Activated CD4-positive, alpha-beta T cell treated with anti-CD3 and anti-CD28 coated beads for 24 hours (primary cell): ENCODE measurements around the gene HSPA13.
"Not testable (repeated sequence)": the region's sequence is repeated elsewhere in the genome, so short reads cannot be mapped to it uniquely, and the experiment has no call there.

Experiments
- DNase-seq, 2 donors: peaks; one replicate each; pipeline ENCODE4 v3.0.0-alpha.2; 2020; ENCODE audit warnings: low read depth in 2 of 2

Gene HSPA13, protein sequence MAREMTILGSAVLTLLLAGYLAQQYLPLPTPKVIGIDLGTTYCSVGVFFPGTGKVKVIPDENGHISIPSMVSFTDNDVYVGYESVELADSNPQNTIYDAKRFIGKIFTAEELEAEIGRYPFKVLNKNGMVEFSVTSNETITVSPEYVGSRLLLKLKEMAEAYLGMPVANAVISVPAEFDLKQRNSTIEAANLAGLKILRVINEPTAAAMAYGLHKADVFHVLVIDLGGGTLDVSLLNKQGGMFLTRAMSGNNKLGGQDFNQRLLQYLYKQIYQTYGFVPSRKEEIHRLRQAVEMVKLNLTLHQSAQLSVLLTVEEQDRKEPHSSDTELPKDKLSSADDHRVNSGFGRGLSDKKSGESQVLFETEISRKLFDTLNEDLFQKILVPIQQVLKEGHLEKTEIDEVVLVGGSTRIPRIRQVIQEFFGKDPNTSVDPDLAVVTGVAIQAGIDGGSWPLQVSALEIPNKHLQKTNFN

GRCh38 chr21:14382835-14383595 lies at the start of gene HSPA13:
TSS of gene HSPA13 (minus strand) at chr21:14383146. CDS start at chr21:14383119, 27 bp downstream.
- peak; percentile 96 to 97 for DNase-seq

DNA sequence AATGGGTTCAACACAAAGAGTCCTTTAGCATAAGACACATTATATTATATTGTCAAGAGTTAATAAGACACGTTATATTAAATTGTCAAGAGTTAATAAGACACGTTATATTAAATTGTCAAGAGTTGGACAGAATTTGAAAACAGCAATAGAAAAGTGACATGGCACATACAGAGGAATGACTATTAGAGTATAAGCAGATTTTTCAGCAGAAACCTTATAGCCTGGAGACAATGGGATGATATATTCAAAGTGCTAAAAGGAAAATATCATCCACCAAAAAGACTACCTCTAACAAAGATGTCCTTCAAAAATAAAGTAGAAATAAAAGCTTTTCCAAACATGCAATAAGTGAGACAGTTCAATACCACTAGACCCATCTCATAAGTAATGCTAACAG lies 36.0 kb upstream of the HSPA13 start:
- DNase-seq = no peak

DNA sequence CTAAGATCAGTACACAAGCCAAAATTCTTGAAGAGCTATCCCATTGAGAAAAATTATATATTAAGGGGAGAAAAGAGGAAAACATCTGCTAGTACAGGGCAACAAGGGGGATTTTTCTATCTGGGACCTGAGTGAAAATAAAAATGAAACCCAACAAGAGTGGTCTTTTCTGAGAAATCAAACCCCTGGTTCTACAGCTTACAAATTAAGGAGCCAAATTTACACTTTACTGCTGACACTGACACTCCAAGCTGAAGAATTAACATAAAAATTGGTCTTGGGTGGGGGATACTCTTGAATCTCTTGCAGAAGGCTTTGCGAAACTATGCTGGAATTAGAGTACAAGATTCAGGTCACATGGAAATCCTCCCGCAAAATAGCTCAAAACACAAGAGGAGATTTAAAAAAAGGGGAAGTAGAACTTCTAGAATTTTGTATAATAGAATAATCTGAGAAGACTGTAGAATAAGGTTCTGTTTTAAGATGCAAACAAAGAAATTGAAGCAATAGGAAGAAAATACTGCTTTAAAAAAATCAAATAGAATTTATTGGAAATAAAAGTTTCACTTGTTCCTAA lies 32.1 kb upstream of the HSPA13 start:
- DNase-seq = no peak

- no peak for DNase-seq
These were observed 23.0 kb upstream of the HSPA13 start for GRCh38 chr21:14405962-14406361.

DNA sequence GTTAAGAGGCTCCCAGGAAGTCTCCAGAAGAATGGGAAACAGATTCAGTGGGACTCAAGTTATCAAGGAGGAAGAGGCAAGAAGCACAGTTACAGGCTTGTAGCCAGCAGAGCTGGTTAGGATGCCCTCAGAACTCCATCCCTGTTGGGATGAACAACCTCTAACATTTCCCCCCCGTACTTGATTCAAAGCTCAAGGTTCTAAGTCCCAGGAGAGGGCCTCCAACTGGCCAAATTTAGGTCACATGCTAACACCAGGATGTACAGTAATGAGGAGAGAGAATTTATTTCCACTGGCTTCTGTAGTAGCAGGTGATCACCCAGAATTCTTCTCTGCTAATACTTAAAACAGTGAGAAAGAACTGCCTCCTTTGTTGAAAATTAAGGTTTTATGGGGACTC lies 22.3 kb upstream of the HSPA13 start:
- no peak for DNase-seq

- DNase-seq = no peak
These were observed 20.9 kb upstream of the HSPA13 start for GRCh38 chr21:14403681-14404318.

- no peak for DNase-seq
These were observed 18.3 kb upstream of the HSPA13 start for GRCh38 chr21:14401217-14401616.

GRCh38 chr21:14388282-14388681 lies 5.3 kb upstream of the HSPA13 start:
- no peak for DNase-seq

- no peak for DNase-seq
These were observed 1.5 kb upstream of the HSPA13 start for GRCh38 chr21:14384453-14384852.

GRCh38 chr21:14383596-14384180 lies 742 bp upstream of the HSPA13 start:
- DNase-seq = no peak

DNA sequence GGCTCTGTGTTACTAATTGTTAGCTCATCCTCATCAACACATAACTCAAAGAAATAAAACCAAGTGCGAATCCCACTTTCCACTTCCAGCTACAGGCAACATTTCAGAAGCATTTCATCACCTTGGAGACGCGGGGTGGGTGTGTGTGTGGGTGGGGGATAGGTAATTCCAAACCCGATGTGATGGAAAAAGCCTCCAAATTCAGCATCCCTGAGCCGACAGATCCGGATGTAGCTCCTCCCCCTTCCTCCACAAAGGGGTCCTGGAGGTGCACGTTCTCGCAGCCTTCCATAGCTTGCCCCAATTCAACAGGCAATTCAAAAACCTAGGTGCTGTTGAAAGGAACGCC lies 486 bp downstream of the HSPA13 start:
- peak; percentile 21 to 24 for DNase-seq

- no peak for DNase-seq
These were observed 6.1 kb downstream of the HSPA13 start for GRCh38 chr21:14376854-14377253.

GRCh38 chr21:14366998-14367397 lies 15.9 kb downstream of the HSPA13 start:
- no peak for DNase-seq

- DNase-seq = no peak
These were observed 21.0 kb downstream of the HSPA13 start for GRCh38 chr21:14361958-14362357.

- DNase-seq = no peak
These were observed 24.2 kb downstream of the HSPA13 start for GRCh38 chr21:14358775-14359174.

- DNase-seq = no peak
These were observed 26.2 kb downstream of the HSPA13 start for GRCh38 chr21:14356746-14357145.

DNA sequence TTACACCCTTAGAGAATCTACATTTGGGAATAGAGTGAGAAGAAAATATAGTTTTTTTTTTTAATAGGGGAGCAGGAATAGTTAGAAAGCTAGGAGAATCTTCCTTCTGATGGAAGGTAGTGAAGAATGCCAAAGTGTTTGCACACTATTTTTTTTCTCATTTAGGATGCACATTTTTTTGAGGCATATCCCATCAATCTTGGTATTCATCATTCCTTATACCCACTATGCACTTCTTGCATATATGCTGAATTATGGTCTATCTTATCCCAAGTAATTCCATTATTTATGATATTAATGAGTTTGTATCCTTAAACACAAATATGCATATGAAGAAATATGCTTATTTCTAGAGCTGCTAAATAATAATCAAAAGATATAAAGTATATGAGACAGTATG lies 28.4 kb downstream of the HSPA13 start:
- DNase-seq = no peak

- no peak for DNase-seq
These were observed 29.2 kb downstream of the HSPA13 start for GRCh38 chr21:14353726-14354125.

GRCh38 chr21:14353231-14353630 lies 29.7 kb downstream of the HSPA13 start:
- no peak for DNase-seq

- DNase-seq = not testable (repeated sequence)
These were observed 55.6 kb downstream of the HSPA13 start for GRCh38 chr21:14327346-14327745.

- DNase-seq = no peak
These were observed 57.4 kb downstream of the HSPA13 start for GRCh38 chr21:14325595-14325994.
